PC-9 (cell line): ENCODE measurements around the gene TANC1. TPM values are rescaled to one million over a fixed set of nuclear protein-coding genes. Genes with fewer than 3 reads are reported as not detected.

Experiments
- BruUV-seq: library from RNA; stranded (reverse); fragments of 400-500 nt; replicated peaks from 2 replicates; lab custom pipeline; 2021; lab: Mats Ljungman, UMichigan
- CTCF ChIA-PET: fragments of 300-600 bp; sonication (Branson Sonifier 250); formaldehyde crosslinking; loops from one replicate; lab custom pipeline; 2022; ENCODE audit warnings: antibody characterized with exemption; lab: Charles Lee
- POLR2A ChIA-PET: fragments of 300-600 bp; sonication (Branson Sonifier 250); formaldehyde crosslinking; loops from one replicate; lab custom pipeline; 2022; ENCODE audit warnings: antibody characterized with exemption; ENCODE audit not compliant: unreplicated experiment; lab: Charles Lee
- DNase-seq, 2 experiments: peaks; one replicate each; pipeline versions ENCODE4 v3.0.0 to v3.0.0-alpha.2; 2015 to 2022; ENCODE audit warnings: mixed read lengths in 1 of 2
- H2AFZ ChIP-seq: fragments of 200-600 bp; sonication (generic); 2 replicates; pipeline ENCODE4 v1.8.1; 2017; ENCODE audit warnings: antibody characterized with exemption
- H3F3A ChIP-seq: fragments of 200-600 bp; sonication (generic); 2 replicates; pipeline ENCODE4 v1.8.1; 2017; ENCODE audit warnings: antibody characterized with exemption, mild to moderate bottlenecking, low read depth; ENCODE audit not compliant: insufficient read depth
- H3K27ac ChIP-seq: fragments of 200-600 bp; sonication (generic); 2 replicates; pipeline ENCODE4 v1.6.1; 2016; ENCODE audit warnings: mixed run types
- H3K27me3 ChIP-seq: fragments of 200-600 bp; sonication (generic); 2 replicates; pipeline ENCODE4 v1.6.1; 2016; ENCODE audit warnings: low read depth, mixed run types; ENCODE audit not compliant: insufficient read depth
- H3K36me3 ChIP-seq: fragments of 200-600 bp; sonication (generic); 2 replicates; pipeline ENCODE4 v1.6.1; 2016; ENCODE audit warnings: low read depth, mixed run types
- H3K4me1 ChIP-seq: fragments of 200-600 bp; sonication (generic); replicated peaks from 2 replicates; pipeline ENCODE4 v1.6.1; 2016; ENCODE audit warnings: mixed run types; ENCODE audit not compliant: insufficient read depth
- H3K4me2 ChIP-seq: fragments of 200-600 bp; sonication (generic); 2 replicates; pipeline ENCODE4 v1.6.1; 2017; ENCODE audit warnings: mixed run types
- H3K4me3 ChIP-seq: fragments of 200-600 bp; sonication (generic); 2 replicates; pipeline ENCODE4 v1.6.1; 2016; ENCODE audit warnings: mixed run types
- H3K79me2 ChIP-seq: fragments of 200-600 bp; sonication (generic); 2 replicates; pipeline ENCODE4 v1.6.1; 2017; ENCODE audit warnings: low read depth, mixed run types
- H3K9me2 ChIP-seq: fragments of 200-600 bp; sonication (generic); 2 replicates; pipeline ENCODE4 v1.8.1; 2017; ENCODE audit warnings: mild to moderate bottlenecking; ENCODE audit not compliant: insufficient read depth
- H3K9me3 ChIP-seq: fragments of 200-600 bp; sonication (generic); 2 replicates; pipeline ENCODE4 v1.8.1; 2016; ENCODE audit warnings: low read depth; ENCODE audit not compliant: insufficient read depth
- H4K20me1 ChIP-seq: fragments of 200-600 bp; sonication (generic); 2 replicates; pipeline ENCODE4 v1.8.1; 2017; ENCODE audit not compliant: insufficient read depth
- EZH2 ChIP-seq: fragments of 200-600 bp; sonication (generic); IDR thresholded peaks from 2 replicates; pipeline ENCODE4 v1.8.0; 2017; ENCODE audit warnings: antibody characterized with exemption, low read depth
- intact Hi-C: fragments of 100-400 bp; cut with micrococcal nuclease; formaldehyde crosslinking; loops from one replicate; pipeline ENCODE4 v1.10.0; 2022; ENCODE audit not compliant: unreplicated experiment
- total RNA-seq: library from RNA; stranded (reverse); gene quantifications from 2 replicates; pipeline ENCODE4 v1.2.3, GENCODE V29; 2021
- TF ChIP-seq, protein P1 (sequence below): fragments of 200-600 bp; sonication (generic); conservative IDR thresholded peaks from 2 replicates; pipeline ENCODE4 v1.6.1; 2017; ENCODE audit warnings: mixed run types, antibody characterized with exemption, mild to moderate bottlenecking, moderate library complexity

TANC1 gene
- total RNA-seq, 1 experiment from 2014 or later = 26.0 TPM

DNA sequence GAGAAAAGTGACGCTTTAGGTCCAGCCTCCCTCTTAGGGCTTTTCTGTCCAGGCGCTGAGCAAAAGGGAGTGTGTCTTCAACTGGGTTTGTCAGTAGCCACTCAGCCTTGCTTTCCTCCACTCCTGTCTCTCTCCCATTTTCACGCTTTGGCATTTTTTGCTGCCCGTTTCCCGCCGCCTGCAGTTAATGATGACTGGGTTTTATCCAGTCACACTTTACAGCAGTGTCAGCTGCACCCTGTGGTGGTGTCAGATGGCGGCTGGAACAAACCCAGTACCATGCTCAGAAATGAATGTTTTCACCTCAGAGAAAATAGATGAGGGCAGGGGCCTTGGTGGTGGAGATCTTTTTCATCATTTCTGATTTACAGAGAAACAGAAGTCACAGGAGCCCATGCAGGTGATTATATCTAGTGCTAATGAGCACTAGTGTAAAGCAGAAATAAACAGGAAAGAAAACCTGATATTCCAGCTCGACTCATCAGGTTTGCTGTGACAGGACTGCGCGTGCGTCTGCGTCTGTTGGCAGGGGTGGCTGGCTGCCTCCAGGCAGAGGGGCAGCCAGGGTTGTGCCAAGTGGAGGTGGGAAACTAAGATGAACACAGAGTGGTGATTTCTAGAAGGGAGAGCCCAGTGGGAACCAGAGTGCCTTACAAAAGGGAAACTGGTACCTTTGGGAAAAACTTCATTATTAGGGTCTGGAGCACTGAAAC, 139.9 kb downstream of the TANC1 start:
- no peaks in the 10 kb centered on the region for H3K79me2 ChIP-seq
- H3F3A ChIP-seq = no peaks in the 10 kb centered on the region
- no peaks in the 10 kb centered on the region for H4K20me1 ChIP-seq
- no peaks in the 10 kb centered on the region for H3K27me3 ChIP-seq
- no peaks in the 10 kb centered on the region for H3K9me3 ChIP-seq
- no peak overlapping the region for H3K4me2 ChIP-seq
- no peaks in the 10 kb centered on the region for H3K36me3 ChIP-seq
- no peak for TF ChIP-seq EZH2
- TF ChIP-seq, protein P1, sequence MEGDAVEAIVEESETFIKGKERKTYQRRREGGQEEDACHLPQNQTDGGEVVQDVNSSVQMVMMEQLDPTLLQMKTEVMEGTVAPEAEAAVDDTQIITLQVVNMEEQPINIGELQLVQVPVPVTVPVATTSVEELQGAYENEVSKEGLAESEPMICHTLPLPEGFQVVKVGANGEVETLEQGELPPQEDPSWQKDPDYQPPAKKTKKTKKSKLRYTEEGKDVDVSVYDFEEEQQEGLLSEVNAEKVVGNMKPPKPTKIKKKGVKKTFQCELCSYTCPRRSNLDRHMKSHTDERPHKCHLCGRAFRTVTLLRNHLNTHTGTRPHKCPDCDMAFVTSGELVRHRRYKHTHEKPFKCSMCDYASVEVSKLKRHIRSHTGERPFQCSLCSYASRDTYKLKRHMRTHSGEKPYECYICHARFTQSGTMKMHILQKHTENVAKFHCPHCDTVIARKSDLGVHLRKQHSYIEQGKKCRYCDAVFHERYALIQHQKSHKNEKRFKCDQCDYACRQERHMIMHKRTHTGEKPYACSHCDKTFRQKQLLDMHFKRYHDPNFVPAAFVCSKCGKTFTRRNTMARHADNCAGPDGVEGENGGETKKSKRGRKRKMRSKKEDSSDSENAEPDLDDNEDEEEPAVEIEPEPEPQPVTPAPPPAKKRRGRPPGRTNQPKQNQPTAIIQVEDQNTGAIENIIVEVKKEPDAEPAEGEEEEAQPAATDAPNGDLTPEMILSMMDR = no peak
- no peak overlapping the region for H3K4me3 ChIP-seq
- CTCF ChIA-PET = interaction anchor here (0.6 kb wide), 1 partner anchor 47 kb away, joined by 3 read pairs; no protein-coding TSS in a partner anchor
- POLR2A ChIA-PET = no interaction called here
- intact Hi-C loops = no loop called here
- no peaks in the 10 kb centered on the region for H3K9me2 ChIP-seq
- DNase-seq = no peak
- H2AFZ ChIP-seq = no peak overlapping the region
- H3K4me1 ChIP-seq = no peaks in the 10 kb centered on the region
- BruUV-seq = no TSS peak
- no peak overlapping the region for H3K27ac ChIP-seq

GRCh38 chr2:159109517-159109916, 141.1 kb downstream of the TANC1 start:
- Histone ChIP-seq H2AFZ (no peak overlapping the region), H3K27ac (no peak overlapping the region), H3K4me1 (no peaks in the 10 kb centered on the region), H3F3A (no peaks in the 10 kb centered on the region), H3K9me2 (no peaks in the 10 kb centered on the region), H3K79me2 (no peaks in the 10 kb centered on the region), H3K27me3 (no peaks in the 10 kb centered on the region), H3K36me3 (no peaks in the 10 kb centered on the region), H3K9me3 (no peaks in the 10 kb centered on the region), H3K4me3 (no peak overlapping the region), H4K20me1 (no peaks in the 10 kb centered on the region), H3K4me2 (no peak overlapping the region)
- BruUV-seq = no TSS peak
- no peak for DNase-seq
- intact Hi-C loops = no loop called here
- ChIA-PET POLR2A (no interaction called here), CTCF (no interaction called here)
- no peak for TF ChIP-seq EZH2
- TF ChIP-seq, protein P1 = no peak

GRCh38 chr2:159110784-159111183, 142.3 kb downstream of the TANC1 start:
- Histone ChIP-seq H2AFZ (no peak overlapping the region), H3F3A (no peaks in the 10 kb centered on the region), H3K27me3 (no peaks in the 10 kb centered on the region), H4K20me1 (no peaks in the 10 kb centered on the region), H3K27ac (no peak overlapping the region), H3K4me3 (no peak overlapping the region), H3K9me3 (no peaks in the 10 kb centered on the region), H3K36me3 (no peaks in the 10 kb centered on the region), H3K4me2 (no peak overlapping the region), H3K9me2 (no peaks in the 10 kb centered on the region), H3K79me2 (no peaks in the 10 kb centered on the region), H3K4me1 (no peaks in the 10 kb centered on the region)
- ChIA-PET CTCF (no interaction called here), POLR2A (no interaction called here)
- intact Hi-C loops = no loop called here
- BruUV-seq = no TSS peak
- TF ChIP-seq EZH2 = no peak
- TF ChIP-seq, protein P1 = no peak
- no peak for DNase-seq
